Stimulated activated CD8-positive, alpha-beta memory T cell treated with anti-CD3 and anti-CD28 coated beads, Interleukin-15, amount 100 ng/mL, for 4 hours (primary cell): ENCODE results near the gene HES4.
"Not testable (repeated sequence)": the region's sequence is repeated elsewhere in the genome, so short reads cannot be mapped to it uniquely, and the experiment has no call there.

Experiments used
- DNase-seq, 2 donors: peaks; one replicate each; pipeline ENCODE4 v3.0.0-alpha.2; 2020; ENCODE audit warnings: low read depth in 2 of 2

HES4 gene

DNA sequence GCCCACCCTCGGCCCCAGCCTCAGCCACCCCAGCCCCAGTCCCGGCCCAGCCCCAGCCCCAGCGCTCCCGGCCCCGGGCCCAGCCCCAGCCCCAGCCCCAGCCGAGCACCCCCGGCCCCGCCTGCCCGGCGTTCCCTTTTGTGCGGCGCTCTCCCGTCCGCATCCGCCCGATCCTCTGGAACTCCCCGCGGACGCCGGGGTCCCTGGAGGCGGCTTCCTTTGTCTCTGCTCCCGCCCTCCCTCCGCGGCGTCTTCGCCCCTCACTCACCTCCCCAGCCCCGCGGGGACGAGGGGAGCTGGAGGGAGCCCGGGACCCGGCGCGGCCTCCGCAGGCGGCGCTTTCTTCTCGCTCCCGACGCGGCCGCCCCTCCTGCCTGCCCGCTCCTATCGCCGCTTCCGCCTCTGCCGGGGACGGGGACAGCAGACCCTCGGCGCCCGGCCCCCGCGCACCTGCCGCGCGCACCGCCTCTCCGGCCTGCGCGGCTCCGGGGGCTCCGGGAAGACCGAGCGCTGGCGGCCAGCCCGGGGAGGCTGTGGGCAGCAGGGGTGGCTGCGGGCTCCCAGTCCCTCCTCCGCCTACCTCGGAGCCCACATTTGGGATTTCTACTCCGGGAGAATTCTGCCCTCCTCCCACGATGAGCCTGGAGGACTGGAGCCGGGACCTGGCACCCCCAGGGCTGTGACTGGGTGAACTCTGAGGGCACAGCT, 34.0 kb upstream of the HES4 start:
- DNase-seq = no peak

DNA sequence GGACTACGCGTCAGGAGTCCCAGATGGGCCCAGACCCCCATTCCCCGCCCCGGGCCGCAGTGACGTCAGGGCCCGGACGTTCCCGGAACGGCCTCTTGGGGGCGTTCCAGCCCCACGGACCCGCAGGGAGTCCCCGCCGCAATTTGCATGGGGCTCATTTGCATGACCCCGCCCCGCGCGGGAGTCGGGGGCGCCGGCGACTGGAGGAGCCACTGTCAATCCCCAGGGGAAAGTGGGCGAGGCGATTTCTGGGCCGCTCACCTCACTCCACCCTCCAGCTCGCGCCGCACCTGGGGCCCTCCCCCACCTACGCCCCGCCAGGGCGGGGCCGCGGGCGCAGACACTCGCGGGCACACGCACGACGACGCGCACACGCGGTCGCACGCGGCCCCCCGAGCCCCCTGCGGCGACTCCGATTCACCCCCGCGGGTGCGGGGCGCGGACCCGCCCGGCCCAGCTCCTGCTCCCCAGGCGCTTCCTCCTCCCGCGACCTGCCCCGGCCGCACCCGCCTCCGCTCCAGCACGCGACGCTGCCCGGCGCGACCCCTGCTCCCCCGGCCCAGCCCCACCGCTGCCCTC, 33.2 kb upstream of the HES4 start:
- peak; percentile 86 to 89 for DNase-seq

DNA sequence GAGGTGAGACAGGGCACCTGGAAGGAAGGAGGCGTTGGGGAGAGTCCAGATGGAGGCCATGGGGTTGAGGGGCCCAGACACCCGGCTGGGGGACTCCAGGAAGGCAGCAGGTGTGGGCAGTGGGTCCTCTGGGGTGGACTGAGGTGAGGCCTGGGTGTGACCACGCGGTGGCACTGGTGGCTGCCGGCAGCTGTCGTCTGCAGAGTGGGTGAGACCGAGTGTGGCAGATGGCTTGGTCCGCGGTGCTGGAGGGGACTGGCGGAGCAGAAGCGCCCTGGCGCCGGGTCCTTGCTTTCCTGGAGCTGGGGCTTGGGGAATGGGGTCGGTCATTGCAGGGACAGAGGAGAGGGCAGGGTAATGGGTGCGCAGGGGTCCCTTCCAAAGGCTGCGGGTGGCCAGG, 32.5 kb upstream of the HES4 start:
- no peak for DNase-seq

DNA sequence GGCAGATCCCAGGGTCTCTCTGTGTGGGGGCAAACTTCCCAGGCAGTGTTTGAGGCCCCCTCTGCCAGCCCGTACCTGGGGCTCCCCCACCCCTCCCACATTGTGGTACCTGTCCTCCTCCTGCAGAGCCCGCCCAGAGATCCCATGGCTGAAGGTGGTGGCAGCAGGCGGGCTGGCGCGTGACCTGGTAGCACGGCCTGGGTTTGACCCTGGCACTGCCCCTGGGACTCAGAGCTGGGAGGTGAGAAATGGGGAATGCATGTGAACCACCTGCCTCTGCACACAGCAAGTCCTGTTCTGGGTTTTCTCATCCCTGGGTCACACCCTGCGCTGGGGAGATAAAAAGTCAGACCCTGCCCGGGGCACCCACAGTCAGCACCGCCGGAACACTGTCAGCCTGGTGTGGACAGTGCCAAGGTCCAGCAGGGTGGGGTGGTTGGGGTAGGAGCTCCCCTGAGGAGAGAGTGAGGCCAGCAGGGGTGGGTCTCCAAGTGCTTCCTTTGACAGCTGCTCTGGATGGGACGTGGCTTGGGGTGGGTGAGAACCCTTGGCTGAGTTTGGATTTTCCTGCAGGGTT, 31.9 kb upstream of the HES4 start:
- no peak for DNase-seq

DNA sequence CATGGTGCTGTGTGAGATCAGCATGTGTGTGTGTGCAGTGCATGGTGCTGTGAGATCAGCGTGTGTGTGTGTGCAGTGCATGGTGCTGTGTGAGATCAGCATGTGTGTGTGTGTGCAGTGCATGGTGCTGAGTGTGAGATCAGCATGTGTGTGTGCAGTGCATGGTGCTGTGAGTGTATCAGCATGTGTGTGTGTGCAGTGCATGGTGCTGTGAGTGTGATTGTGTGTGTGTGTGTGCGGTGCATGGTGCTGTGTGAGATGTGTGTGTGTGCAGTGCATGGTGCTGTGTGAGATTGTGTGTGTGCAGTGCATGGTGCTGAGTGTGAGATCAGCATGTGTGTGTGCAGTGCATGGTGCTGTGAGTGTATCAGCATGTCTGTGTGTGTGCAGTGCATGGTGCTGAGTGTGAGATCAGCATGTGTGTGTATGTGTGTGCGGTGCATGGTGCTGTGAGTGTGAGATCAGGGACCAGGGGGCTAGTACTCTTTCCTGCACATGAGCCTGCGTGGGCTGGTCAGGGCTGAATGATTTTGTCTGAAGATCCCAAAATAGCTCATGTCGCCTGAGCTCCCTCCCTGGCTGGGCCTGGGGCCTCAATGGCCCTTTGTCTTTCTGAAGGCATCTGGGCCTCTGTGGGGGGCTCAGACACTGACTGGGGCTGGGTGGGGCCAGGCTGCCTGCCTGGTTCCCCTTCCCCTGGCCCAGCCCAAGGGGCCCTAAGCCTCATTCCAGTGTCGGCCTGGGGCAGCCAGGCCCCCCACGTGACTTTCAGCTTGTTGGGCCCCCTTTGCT, 31.2 kb upstream of the HES4 start:
- not testable (repeated sequence) for DNase-seq

DNA sequence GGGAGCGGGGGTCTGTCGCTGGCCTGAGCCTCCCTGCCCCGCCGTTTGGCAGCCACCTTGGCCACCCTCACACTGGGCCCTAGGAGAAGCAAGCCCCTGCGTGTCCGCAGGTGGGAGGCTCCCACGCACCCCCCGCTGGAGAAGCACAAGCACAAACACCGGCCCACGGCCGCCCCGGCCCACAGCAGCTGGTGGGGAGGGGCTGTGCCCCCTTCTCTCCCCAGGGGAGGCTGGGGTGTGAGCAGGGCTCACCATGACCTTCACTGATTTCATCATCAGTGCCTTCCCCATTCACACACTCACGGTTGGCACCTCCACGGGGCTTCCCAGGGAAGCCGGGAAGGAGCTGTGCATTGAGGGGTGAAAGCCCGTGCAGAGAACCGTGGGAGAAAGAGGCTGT, 27.9 kb upstream of the HES4 start:
- DNase-seq = no peak

- no peak for DNase-seq
Observed at GRCh38 chr1:1026599-1027413, 26.9 kb upstream of the HES4 start.

GRCh38 chr1:1025730-1026129, 25.8 kb upstream of the HES4 start:
- DNase-seq = no peak

GRCh38 chr1:1024771-1025699, 25.1 kb upstream of the HES4 start:
- DNase-seq = no peak

- no peak for DNase-seq
Observed at GRCh38 chr1:1024149-1024770, 24.4 kb upstream of the HES4 start.

- no peak for DNase-seq
Observed at GRCh38 chr1:1023700-1024099, 23.8 kb upstream of the HES4 start.

DNA sequence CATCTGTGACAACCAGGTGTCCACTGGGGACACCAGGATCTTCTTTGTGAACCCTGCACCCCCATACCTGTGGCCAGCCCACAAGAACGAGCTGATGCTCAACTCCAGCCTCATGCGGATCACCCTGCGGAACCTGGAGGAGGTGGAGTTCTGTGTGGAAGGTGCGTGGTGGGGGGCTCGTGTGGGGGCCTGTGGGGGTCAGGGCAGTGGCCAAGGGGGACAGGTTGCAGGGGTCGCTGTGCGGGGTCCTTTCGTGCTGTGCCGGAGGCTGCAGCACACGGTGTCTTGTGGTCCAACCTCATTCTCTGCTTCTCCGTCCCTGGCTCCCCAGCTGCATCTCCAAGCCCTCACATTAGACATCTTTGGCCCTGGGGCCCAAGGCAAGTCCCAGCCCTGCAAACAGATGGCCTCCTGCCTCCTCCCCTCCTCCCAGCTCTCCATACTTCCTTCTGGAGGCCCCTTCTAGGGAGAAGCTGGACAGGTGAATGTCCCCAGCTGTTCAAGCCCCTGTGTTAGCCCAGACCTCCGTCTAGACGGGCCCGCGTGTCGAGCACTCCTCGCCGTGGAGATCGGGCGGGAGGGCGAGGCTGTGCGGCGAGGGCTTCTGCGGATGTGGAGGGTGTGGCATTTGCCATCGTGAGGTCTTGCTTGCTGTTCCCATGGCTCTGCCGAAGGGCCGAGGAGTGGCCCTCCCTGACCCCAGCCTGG, 22.6 kb upstream of the HES4 start:
- DNase-seq = no peak

- no peak for DNase-seq
Observed at GRCh38 chr1:1021920-1022259, 22.0 kb upstream of the HES4 start.

DNA sequence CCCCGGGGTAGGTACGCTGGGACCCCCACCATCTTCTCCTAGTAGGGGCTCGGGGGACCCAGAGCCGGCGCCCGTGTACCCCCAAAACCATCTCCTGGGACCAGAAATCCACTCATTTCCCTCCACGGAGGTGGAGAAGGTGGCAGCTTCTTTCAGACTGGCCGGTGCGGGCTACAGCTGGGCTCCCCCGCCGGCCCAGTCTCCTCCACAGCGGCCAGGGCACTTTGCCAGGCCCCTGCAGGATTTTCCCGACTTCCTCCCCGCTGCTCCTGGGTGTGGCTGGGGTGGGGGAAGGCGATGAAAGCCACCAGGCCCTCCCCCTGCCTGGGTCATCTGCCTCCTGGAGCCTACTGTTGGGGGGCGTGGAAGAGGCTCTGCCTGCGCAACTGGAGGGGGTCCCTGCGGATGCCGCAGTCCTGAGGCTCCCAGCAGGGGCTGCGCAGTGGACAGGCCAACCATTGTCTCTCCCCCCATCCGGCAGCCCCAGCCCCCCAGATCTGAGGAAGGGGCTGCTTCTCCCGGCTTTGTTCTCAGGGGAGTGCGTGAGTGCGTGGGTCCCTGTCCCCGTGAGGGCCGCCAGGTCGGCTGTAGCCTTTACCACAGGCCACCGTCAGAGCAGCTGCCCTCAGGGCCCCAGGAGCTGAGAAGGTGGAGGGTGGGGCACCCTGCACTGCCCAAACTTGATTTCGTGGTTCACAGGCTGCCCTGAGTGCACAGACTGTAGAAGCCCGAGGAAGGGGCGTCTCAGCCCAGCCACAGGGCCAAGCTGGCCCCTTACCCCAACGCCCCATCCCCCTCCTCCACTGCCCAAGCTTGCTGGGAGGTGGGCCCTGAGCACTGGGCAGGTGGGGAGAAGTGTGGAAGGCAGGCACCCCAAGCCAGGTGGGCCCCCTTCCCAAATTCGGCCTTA, 21.4 kb upstream of the HES4 start:
- DNase-seq = no peak

GRCh38 chr1:1020415-1021009, 20.6 kb upstream of the HES4 start:
- DNase-seq = no peak

DNA sequence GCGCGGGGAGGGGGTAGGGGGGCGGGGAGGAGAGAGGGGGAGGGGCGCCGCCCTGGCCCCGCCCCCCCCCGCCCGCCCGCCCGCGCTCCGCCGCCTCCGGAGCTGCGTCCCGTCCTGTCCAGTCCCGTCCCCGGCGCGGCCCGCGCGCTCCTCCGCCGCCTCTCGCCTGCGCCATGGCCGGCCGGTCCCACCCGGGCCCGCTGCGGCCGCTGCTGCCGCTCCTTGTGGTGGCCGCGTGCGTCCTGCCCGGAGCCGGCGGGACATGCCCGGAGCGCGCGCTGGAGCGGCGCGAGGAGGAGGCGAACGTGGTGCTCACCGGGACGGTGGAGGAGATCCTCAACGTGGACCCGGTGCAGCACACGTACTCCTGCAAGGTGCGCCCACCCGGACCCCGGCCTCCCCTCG, 20.1 kb upstream of the HES4 start, which contains the start of gene AGRN:
Gene AGRN, plus strand, starts transcription at position 121 of the 405 bp plus-strand sequence. Its CDS starts 53 bp downstream, at position 174.
- no peak for DNase-seq

GRCh38 chr1:1019122-1019999, 19.5 kb upstream of the HES4 start:
- DNase-seq = peak; percentile 56 to 67
